WI38 (cell line): Measurements from ENCODE around the gene WNT10A.

ENCODE experiments used
- H3K4me3 ChIP-seq: 2 replicates; pipeline ENCODE4 v1.5.1; 2011; ENCODE audit warnings: low read depth, mild to moderate bottlenecking, control low read depth, low read length
- CTCF ChIP-seq: IDR thresholded peaks from 2 replicates; pipeline ENCODE4 v1.5.1; 2012; ENCODE audit warnings: low read depth, mild to moderate bottlenecking, control low read depth, low read length

Gene WNT10A

GRCh38 chr2:218878926-218879761 is 1.5 kb upstream of the WNT10A start:
- no peak overlapping the region for H3K4me3 ChIP-seq
- no peak for TF ChIP-seq CTCF

GRCh38 chr2:218879776-218880101 is 913 bp upstream of the WNT10A start:
- TF ChIP-seq CTCF = no peak
- H3K4me3 ChIP-seq = no peak overlapping the region

GRCh38 chr2:218880859-218881594 is 375 bp downstream of the WNT10A start:
- no peak for TF ChIP-seq CTCF
- no peak overlapping the region for H3K4me3 ChIP-seq

GRCh38 chr2:218881744-218882460 is 1.2 kb downstream of the WNT10A start:
- H3K4me3 ChIP-seq = no peak overlapping the region
- TF ChIP-seq CTCF = no peak

- TF ChIP-seq CTCF = no peak
Observed at GRCh38 chr2:218882461-218882816, 1.8 kb downstream of the WNT10A start.

GRCh38 chr2:218882866-218883366 is 2.3 kb downstream of the WNT10A start:
- H3K4me3 ChIP-seq = no peak overlapping the region
- TF ChIP-seq CTCF = no peak

More at GRCh38 chr2:218882461-218882816, 1.8 kb downstream of the WNT10A start:
- no peak overlapping the region for H3K4me3 ChIP-seq
